K562 (cell line): ENCODE results near the gene TBP. TPM values are rescaled to one million over a fixed set of nuclear protein-coding genes. Genes with fewer than 3 reads are reported as not detected.

ENCODE experiments used
- RBM25 ChIP-seq: fragments of 200-400 bp; formaldehyde crosslinking; IDR thresholded peaks from 2 replicates; pipeline ENCODE4 v1.6.1; 2018; ENCODE audit warnings: low read length, low read depth, moderate library complexity; ENCODE audit not compliant: severe bottlenecking
- SMAD4 ChIP-seq: fragments of 250-450 bp; sonication (Bioruptor Pico); conservative IDR thresholded peaks from 2 replicates; pipeline ENCODE4 v1.8.0; 2021; ENCODE audit warnings: inconsistent platforms, mild to moderate bottlenecking, moderate library complexity
- ZNF124 ChIP-seq: sonication (generic); formaldehyde crosslinking; IDR thresholded peaks from 2 replicates; pipeline ENCODE4 v1.8.1; 2022; ENCODE audit warnings: missing genetic modification reagents
- ZNF444 ChIP-seq: fragments of 250-450 bp; sonication (Bioruptor Pico); IDR thresholded peaks from 2 replicates; pipeline ENCODE4 v1.4.0; 2020; ENCODE audit warnings: mild to moderate bottlenecking, moderate library complexity
- ZNF584 ChIP-seq: fragments of 200-800 bp; sonication (Bioruptor generic); IDR thresholded peaks from 2 replicates; pipeline ENCODE4 v1.6.1; 2016; ENCODE audit warnings: low read depth, mild to moderate bottlenecking, missing genetic modification characterization, missing compliant biosample characterization
- polyA plus RNA-seq, 8 experiments: library from polyadenylated mRNA; depleted of rRNA in 4 of 8; stranded (reverse) in 5 of 8; unstranded in 3 of 8; fragments of >200 nt; fragmentation: Nextera tagmentation in 2 of 8; fragmentation: Illumina TruSeq in 1 of 8; extraction: Ambion mirVana in 2 of 8; extraction: Trizol in 1 of 8; gene quantifications; 2 replicates each; pipeline versions ENCODE4 v1.2.1 to v1.2.3, GENCODE V29; 2011 to 2014; ENCODE audit warnings: inconsistent platforms in 1 of 8, missing spikeins in 1 of 8
- total RNA-seq, 7 experiments: library from RNA; depleted of rRNA in 6 of 7; stranded (reverse); fragments of >200 nt in 6 of 7; fragmentation: Illumina TruSeq in 2 of 7; extraction: Trizol in 2 of 7; gene quantifications; 2 replicates each; pipeline versions ENCODE4 v1.2.1 to v1.2.3, GENCODE V29; 2011 to 2021; ENCODE audit warnings: low replicate concordance in 1 of 7
- TF ChIP-seq, protein P1 (sequence below): fragments of 450-650 bp; IDR thresholded peaks from 2 replicates; pipeline ENCODE4 v1.6.1; 2016; ENCODE audit warnings: borderline replicate concordance
- TF ChIP-seq, protein P2 (sequence below): fragments of 450-650 bp; IDR thresholded peaks from 2 replicates; pipeline ENCODE4 v1.6.1; 2016; ENCODE audit warnings: low read depth
- TF ChIP-seq, protein P3 (sequence below): fragments of 450-650 bp; IDR thresholded peaks from 2 replicates; pipeline ENCODE4 v1.7.1; 2018; ENCODE audit warnings: mild to moderate bottlenecking, low read depth; ENCODE audit not compliant: partially characterized antibody

The TBP gene
- total and polyA plus RNA-seq, 9 of the 15 experiments (the other 6 are each of a cell fraction or from before 2014, with no cell fraction given), result 28.5 to 86.1 (median 39.5) TPM

DNA sequence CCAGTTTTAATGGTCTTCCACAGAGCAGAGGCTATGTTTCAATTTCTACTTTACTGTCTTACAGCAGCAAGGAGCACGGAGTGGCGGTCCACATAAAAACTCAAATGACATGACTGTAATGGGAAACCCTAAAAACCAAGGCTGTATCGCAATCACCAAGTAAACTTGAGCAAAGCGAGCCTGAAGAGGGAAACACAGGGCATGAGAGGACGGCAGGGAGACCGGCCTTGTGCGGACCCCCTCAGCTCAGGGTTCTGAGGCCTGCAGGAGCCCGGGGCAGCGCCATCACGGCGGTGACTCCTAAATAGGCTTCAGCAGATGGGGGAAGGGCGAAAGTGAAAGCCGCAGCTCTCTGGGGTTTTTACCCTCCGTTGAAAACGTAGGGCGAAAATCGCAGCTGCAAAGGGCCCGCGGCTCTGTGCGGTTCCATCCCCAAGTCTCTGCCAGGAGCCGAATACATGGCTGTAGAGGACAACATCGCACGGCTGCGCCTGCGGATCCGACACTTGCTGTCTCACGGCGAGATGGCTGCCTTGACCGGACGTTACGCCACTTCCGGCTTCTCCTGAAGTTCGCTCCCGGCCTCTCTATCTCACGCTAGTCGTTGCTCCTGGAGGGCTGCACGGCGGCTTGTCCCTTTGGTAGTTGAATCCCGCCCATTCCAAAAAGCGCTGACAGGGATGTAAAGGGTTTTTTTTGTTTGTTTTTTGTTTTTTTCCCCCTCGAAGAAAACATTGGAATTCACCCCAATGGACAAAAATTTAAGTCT is 1.2 kb upstream of the TBP start, which contains the start of gene PSMB1 (continued):
- TF ChIP-seq, protein P1, sequence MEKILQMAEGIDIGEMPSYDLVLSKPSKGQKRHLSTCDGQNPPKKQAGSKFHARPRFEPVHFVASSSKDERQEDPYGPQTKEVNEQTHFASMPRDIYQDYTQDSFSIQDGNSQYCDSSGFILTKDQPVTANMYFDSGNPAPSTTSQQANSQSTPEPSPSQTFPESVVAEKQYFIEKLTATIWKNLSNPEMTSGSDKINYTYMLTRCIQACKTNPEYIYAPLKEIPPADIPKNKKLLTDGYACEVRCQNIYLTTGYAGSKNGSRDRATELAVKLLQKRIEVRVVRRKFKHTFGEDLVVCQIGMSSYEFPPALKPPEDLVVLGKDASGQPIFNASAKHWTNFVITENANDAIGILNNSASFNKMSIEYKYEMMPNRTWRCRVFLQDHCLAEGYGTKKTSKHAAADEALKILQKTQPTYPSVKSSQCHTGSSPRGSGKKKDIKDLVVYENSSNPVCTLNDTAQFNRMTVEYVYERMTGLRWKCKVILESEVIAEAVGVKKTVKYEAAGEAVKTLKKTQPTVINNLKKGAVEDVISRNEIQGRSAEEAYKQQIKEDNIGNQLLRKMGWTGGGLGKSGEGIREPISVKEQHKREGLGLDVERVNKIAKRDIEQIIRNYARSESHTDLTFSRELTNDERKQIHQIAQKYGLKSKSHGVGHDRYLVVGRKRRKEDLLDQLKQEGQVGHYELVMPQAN, result peak; percentile 73
- TF ChIP-seq ZNF124 (no peak), SMAD4 (CRISPR knock-in tag) (peak; percentile 65; the same call in 1 of the 2 replicates), RBM25 (no peak), ZNF444 (no peak), ZNF584 (CRISPR knock-in tag) (no peak)
- TF ChIP-seq, protein P2, sequence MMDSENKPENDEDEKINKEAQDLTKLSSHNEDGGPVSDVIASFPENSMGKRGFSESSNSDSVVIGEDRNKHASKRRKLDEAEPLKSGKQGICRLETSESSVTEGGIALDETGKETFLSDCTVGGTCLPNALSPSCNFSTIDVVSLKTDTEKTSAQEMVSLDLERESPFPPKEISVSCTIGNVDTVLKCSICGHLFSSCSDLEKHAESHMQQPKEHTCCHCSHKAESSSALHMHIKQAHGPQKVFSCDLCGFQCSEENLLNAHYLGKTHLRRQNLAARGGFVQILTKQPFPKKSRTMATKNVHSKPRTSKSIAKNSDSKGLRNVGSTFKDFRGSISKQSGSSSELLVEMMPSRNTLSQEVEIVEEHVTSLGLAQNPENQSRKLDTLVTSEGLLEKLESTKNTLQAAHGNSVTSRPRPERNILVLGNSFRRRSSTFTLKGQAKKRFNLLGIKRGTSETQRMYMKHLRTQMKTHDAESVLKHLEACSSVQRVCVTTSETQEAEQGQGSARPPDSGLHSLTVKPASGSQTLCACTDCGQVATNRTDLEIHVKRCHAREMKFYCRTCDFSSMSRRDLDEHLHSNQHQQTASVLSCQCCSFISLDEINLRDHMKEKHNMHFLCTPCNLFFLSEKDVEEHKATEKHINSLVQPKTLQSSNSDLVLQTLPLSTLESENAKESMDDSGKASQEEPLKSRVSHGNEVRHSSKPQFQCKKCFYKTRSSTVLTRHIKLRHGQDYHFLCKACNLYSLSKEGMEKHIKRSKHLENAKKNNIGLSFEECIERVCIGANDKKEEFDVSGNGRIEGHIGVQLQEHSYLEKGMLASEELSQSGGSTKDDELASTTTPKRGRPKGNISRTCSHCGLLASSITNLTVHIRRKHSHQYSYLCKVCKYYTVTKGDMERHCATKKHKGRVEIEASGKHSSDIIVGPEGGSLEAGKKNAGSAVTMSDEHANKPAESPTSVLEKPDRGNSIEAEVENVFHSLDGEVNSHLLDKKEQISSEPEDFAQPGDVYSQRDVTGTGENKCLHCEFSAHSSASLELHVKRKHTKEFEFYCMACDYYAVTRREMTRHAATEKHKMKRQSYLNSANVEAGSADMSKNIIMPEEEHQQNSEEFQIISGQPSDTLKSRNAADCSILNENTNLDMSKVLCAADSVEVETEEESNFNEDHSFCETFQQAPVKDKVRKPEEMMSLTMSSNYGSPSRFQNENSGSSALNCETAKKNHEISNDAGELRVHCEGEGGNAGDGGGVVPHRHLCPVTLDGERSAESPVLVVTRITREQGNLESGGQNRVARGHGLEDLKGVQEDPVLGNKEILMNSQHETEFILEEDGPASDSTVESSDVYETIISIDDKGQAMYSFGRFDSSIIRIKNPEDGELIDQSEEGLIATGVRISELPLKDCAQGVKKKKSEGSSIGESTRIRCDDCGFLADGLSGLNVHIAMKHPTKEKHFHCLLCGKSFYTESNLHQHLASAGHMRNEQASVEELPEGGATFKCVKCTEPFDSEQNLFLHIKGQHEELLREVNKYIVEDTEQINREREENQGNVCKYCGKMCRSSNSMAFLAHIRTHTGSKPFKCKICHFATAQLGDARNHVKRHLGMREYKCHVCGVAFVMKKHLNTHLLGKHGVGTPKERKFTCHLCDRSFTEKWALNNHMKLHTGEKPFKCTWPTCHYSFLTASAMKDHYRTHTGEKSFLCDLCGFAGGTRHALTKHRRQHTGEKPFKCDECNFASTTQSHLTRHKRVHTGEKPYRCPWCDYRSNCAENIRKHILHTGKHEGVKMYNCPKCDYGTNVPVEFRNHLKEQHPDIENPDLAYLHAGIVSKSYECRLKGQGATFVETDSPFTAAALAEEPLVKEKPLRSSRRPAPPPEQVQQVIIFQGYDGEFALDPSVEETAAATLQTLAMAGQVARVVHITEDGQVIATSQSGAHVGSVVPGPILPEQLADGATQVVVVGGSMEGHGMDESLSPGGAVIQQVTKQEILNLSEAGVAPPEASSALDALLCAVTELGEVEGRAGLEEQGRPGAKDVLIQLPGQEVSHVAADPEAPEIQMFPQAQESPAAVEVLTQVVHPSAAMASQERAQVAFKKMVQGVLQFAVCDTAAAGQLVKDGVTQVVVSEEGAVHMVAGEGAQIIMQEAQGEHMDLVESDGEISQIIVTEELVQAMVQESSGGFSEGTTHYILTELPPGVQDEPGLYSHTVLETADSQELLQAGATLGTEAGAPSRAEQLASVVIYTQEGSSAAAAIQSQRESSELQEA, result no peak
- TF ChIP-seq, protein P3, sequence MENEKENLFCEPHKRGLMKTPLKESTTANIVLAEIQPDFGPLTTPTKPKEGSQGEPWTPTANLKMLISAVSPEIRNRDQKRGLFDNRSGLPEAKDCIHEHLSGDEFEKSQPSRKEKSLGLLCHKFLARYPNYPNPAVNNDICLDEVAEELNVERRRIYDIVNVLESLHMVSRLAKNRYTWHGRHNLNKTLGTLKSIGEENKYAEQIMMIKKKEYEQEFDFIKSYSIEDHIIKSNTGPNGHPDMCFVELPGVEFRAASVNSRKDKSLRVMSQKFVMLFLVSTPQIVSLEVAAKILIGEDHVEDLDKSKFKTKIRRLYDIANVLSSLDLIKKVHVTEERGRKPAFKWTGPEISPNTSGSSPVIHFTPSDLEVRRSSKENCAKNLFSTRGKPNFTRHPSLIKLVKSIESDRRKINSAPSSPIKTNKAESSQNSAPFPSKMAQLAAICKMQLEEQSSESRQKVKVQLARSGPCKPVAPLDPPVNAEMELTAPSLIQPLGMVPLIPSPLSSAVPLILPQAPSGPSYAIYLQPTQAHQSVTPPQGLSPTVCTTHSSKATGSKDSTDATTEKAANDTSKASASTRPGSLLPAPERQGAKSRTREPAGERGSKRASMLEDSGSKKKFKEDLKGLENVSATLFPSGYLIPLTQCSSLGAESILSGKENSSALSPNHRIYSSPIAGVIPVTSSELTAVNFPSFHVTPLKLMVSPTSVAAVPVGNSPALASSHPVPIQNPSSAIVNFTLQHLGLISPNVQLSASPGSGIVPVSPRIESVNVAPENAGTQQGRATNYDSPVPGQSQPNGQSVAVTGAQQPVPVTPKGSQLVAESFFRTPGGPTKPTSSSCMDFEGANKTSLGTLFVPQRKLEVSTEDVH, result peak; percentile 69
